Fibroblast of skin of scalp (primary cell): Measurements from ENCODE around the gene DPEP2NB. TPM values are rescaled to one million over a fixed set of nuclear protein-coding genes. Genes with fewer than 3 reads are reported as not detected.
"Not testable (repeated sequence)": the region's sequence is repeated elsewhere in the genome, so short reads cannot be mapped to it uniquely, and the experiment has no call there.

ENCODE experiments used
- DNase-seq: peaks from one replicate; pipeline ENCODE4 v3.0.0-alpha.2; 2013
- polyA plus RNA-seq, 2 experiments: library from polyadenylated mRNA; unstranded; fragments of 120-200 nt; gene quantifications; one replicate each; pipeline ENCODE4 v1.2.1, GENCODE V29; 2013; ENCODE audit not compliant: insufficient read length in 2 of 2

DPEP2NB gene, protein sequence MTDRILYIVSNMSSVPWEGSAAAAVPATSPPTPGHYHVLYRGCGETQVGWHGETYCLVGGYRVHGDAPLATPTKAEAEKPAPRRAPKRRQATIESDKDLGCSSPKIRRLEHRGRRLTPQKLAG
- not detected for polyA plus RNA-seq (2013, experiment 1 of 2; ENCODE audit: insufficient read length)
- polyA plus RNA-seq (2013, experiment 2 of 2; ENCODE audit: insufficient read length) = not detected

GRCh38 chr16:68015681-68016080, at the start of gene DPEP2NB:
DPEP2NB (minus strand) TSS chr16:68015911; CDS start chr16:68015770, 141 bp downstream.
- no peak for DNase-seq

GRCh38 chr16:68064791-68065365, 49.2 kb upstream of the DPEP2NB start:
- peak; percentile 85 for DNase-seq

- DNase-seq = no peak
Measured at GRCh38 chr16:68062910-68063393, 47.2 kb upstream of the DPEP2NB start.

- no peak for DNase-seq
Measured at GRCh38 chr16:68061396-68061795, 45.7 kb upstream of the DPEP2NB start.

DNA sequence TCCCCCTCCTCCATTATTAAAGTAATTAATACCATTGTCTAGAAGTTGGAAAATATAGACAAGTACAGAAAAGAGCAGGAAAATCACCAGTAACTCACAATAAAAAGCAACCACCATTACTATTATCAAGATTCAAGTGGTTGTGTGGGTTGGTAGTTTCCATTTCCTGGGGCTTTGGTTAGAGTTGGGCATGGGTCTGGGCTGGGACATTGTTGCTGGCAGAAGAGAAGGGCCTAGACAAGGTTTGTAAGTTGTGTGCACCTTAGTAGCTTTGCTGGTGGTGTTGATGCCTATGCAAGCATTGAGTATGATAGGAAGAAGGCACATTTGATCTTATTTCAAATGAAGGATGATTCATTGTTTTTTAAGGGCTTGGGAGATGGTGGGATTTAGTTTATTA, 44.1 kb upstream of the DPEP2NB start:
- no peak for DNase-seq

- no peak for DNase-seq
Measured at GRCh38 chr16:68055395-68055794, 39.7 kb upstream of the DPEP2NB start.

GRCh38 chr16:68049449-68049848, 33.7 kb upstream of the DPEP2NB start:
- no peak for DNase-seq

DNA sequence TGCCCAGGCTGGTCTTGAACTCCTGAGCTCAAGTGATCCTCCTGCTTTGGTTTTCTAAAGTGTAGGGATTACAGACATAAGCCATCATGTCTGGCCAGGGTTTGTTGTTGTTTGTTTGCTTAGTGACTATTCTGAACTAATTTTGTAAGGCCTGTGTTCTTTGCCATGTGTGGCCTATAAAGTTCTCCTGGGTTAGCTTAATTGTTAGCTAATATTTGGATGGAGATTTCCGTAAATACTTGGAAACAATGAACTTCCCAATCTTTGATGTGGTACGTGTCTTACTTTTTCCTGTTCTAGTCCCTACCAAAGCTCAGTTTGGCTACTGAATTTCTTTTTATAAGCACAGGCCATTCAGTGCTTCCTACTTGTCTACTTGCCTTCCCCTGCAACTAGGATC, 32.3 kb upstream of the DPEP2NB start:
- DNase-seq = no peak

DNA sequence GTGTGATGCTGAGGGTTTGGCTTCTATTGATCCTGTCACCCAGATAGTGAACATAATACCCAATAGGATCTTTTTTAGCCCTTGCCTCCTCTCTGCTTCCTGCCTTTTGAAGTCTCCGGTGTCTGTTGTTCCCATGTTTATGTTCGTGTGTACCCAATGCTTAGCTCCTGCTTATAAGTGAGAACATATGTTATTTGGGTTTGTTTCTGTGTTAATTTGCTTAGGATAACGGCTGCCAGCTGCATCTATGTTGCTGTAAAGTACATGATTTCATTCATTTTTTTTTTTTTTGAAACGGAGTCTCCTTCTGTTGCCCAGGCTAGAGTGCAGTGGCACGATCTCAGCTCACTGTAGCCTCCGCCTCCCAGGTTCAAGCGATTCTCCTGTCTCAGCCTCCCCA, 30.4 kb upstream of the DPEP2NB start:
- no peak for DNase-seq

- no peak for DNase-seq
Measured at GRCh38 chr16:68041783-68042182, 26.1 kb upstream of the DPEP2NB start.

GRCh38 chr16:68040506-68041288, 25.0 kb upstream of the DPEP2NB start:
- peak; percentile 50 for DNase-seq

DNA sequence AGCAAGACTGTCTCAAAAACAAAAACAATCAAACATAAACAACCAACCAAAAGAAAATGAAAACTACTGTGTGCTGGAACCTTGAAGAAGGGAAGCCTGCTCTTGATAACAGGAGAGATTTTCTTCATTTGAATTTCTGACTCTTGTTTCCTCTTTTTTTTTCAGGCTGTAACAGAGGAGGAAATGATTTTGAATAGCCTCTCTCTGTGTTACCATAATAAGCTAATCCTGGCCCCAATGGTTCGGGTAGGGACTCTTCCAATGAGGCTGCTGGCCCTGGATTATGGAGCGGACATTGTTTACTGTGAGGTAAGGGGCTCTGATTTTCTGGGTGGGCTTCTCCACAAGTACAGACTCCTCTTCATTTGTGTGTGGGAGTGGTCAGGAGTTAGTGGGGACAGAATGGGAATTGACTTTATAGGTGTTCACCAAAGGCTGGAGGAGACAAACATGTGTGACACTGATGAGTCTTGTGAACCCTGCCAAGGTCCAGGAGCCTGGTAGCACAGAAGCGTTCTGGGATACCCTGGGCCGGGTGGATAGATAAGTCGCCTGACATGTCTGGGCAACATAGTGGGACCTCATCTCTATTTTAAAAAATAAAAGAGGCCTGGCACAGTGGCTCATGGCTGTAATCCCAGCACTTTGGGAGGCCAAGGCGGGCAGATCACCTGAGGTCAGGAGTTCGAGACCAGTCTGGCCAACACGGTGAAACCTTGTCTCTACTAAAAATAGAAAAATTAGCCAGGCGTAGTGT, 22.3 kb upstream of the DPEP2NB start:
- DNase-seq = no peak

DNA sequence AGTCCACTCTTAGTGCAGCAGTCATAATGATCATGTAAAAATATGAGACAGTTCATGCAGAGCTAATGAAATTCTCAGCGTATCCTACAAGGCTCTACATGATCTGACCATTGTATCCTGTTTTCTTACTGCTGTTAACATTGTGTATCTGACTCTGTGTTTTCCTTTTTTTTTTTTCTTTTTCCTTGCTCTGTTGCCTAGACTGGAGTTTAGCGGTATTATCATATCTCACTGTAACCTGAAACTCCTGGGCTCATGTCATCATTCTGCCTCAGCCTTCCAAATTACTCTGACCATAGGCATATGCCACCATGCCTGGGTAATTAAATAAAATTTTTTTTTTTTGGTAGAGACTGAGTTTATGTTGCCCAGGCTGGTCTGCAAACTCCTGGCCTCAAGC, 19.5 kb upstream of the DPEP2NB start:
- no peak for DNase-seq

DNA sequence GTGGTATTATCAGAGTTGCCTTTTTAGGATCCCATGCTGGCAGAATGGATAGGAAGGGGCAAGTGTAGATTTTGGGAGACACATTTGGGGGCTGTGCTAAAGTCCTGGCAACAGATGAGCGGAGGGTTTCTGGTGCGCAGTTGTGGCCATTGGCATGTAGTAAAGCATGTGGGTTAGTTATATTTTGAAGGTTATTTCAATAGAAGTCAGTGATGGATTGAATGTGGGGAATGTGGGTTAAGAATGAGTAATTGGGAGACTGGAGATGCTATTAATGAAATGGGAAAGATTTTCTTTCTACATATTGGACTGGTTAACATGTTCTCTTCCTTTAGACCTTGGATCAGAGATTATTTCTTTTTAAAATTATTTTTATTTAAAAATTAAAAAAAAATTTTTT, 17.4 kb upstream of the DPEP2NB start:
- no peak for DNase-seq

- no peak for DNase-seq
Measured at GRCh38 chr16:68031951-68032350, 16.2 kb upstream of the DPEP2NB start.

GRCh38 chr16:68030108-68030507, 14.4 kb upstream of the DPEP2NB start:
- DNase-seq = not testable (repeated sequence)

DNA sequence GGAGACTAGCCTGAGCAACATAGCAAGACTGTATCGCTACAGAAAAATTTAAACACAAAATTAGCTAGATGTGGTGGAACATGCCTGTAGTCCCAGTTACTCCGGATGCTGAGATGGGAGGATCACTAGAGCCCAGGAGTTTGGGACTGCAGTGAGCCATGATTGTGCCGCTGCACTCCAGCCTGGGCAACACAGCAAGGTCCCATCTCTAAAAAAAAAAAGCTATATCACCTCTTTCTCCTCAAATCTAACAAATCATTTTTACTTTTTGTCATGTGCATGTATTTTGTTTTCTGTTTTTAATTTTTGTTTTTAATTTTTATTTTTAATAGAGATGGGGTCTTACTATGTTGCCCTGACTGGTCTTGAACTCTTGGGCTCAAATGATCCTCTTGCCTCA, 13.3 kb upstream of the DPEP2NB start:
- no peak for DNase-seq

- DNase-seq = peak; percentile 92
Measured at GRCh38 chr16:68022728-68023537, 7.2 kb upstream of the DPEP2NB start, which contains the start of the genes DDX28 and DUS2. DDX28 (minus strand) TSS chr16:68023232; CDS start chr16:68023202, 30 bp downstream. DUS2 (plus strand) TSS chr16:68023284; CDS start chr16:68038024, 14,740 bp downstream.

GRCh38 chr16:68022278-68022727, 6.6 kb upstream of the DPEP2NB start:
- no peak for DNase-seq

DNA sequence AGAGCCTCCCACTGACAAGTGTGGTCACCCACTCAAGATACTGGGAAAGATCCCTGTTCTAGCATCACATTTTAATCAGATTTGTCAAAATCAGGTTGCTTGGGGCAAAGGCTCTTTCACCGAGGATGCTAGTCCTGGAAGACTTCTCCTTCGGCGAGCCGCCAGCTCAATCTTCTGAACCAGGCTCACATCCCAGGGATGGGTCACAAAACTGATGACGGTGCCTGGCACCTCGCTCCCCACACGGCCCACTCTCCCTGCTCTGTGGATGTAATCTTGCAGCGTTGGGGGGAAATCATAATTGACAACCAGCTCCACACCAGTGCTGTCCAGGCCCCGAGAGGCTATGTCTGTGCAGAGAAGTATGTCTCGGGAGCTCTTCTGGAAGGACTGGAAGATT, 5.8 kb upstream of the DPEP2NB start:
- no peak for DNase-seq

- DNase-seq = no peak
Measured at GRCh38 chr16:68019167-68019680, 3.5 kb upstream of the DPEP2NB start.
